GM12878 (cell line): Measurements from ENCODE around the gene RAPGEF4. TPM values are rescaled to one million over a fixed set of nuclear protein-coding genes. Genes with fewer than 3 reads are reported as not detected.
A peak's percentile ranks its signal among the peaks of the same experiment; 100 is the strongest.

Experiments
- ATAC-seq: fragments of 200-7000 bp; cut with Tn5 transposase; 3 replicates; pipeline ENCODE4 v1.9.1; 2020; ENCODE audit warnings: mild to moderate bottlenecking, moderate library complexity
- BruUV-seq: library from RNA; stranded (reverse); fragments of 400-500 nt; replicated peaks from 2 replicates; lab custom pipeline; 2021; lab: Mats Ljungman, UMichigan
- CTCF ChIA-PET: fragments of 300-600 bp; sonication (Branson Sonifier 250); formaldehyde crosslinking; extraction: SDS; loops from one replicate; lab custom pipeline; 2021; ENCODE audit warnings: inconsistent platforms; lab: Yijun Ruan, JAX
- POLR2A ChIA-PET: fragments of 350-600 bp; formaldehyde crosslinking; extraction: SDS; loops from one replicate; lab custom pipeline; 2021; ENCODE audit warnings: inconsistent platforms; lab: Charles Lee
- RAD21 ChIA-PET: fragments of 300-600 bp; sonication (Branson Sonifier 250); formaldehyde crosslinking; loops from one replicate; lab custom pipeline; 2023; ENCODE audit warnings: antibody characterized with exemption; ENCODE audit not compliant: unreplicated experiment; lab: Charles Lee
- SMC1A ChIA-PET: fragments of 300-600 bp; sonication (Branson Sonifier 250); formaldehyde crosslinking; loops from one replicate; lab custom pipeline; 2023; ENCODE audit not compliant: unreplicated experiment, uncharacterized antibody; lab: Charles Lee
- DNase-seq: peaks from one replicate; pipeline ENCODE4 v3.0.0-alpha.2; 2011; ENCODE audit warnings: low read depth, low spot score
- FAIRE-seq: peaks from 3 replicates; lab custom pipeline; 2011; peaks lifted over from hg19 to GRCh38; lab: Jason Lieb, UNC
- H2AFZ ChIP-seq: 2 replicates; pipeline ENCODE4 v1.6.0; 2011; ENCODE audit warnings: low read depth, low read length, control low read depth; ENCODE audit not compliant: control insufficient read depth
- H3K27ac ChIP-seq: 2 replicates; pipeline ENCODE4 v1.5.1; 2011; ENCODE audit warnings: control low read depth; ENCODE audit not compliant: control insufficient read depth, insufficient read depth
- H3K27me3 ChIP-seq, 2 experiments: replicated peaks in 1 of 2; 2 replicates each; pipeline versions ENCODE4 v1.6.0 to v1.6.1; 2011; ENCODE audit warnings: low read length in 1 of 2; ENCODE audit not compliant: control insufficient read depth in 2 of 2, insufficient read depth in 2 of 2
- H3K36me3 ChIP-seq, 2 experiments: 2 replicates each; pipeline ENCODE4 v1.5.1; 2011; ENCODE audit warnings: low read length in 1 of 2; ENCODE audit not compliant: control insufficient read depth in 2 of 2, insufficient read depth in 2 of 2
- H3K4me1 ChIP-seq: 2 replicates; pipeline ENCODE4 v1.6.1; 2011; ENCODE audit warnings: mild to moderate bottlenecking, low read length, moderate library complexity, mixed read lengths; ENCODE audit not compliant: control insufficient read depth, insufficient read depth
- H3K4me2 ChIP-seq: 2 replicates; pipeline ENCODE4 v1.6.0; 2011; ENCODE audit warnings: control low read depth; ENCODE audit not compliant: control insufficient read depth, insufficient read depth
- H3K4me3 ChIP-seq: fragments of 200-600 bp; sonication (generic); 2 replicates; pipeline ENCODE4 v1.5.1; 2016
- H3K79me2 ChIP-seq: 2 replicates; pipeline ENCODE4 v1.6.0; 2011; ENCODE audit warnings: low read length; ENCODE audit not compliant: control insufficient read depth, insufficient read depth
- H3K9ac ChIP-seq: 2 replicates; pipeline ENCODE4 v1.8.0; 2011; ENCODE audit warnings: low read length, control low read depth, mixed read lengths; ENCODE audit not compliant: control insufficient read depth, insufficient read depth
- H3K9me3 ChIP-seq: replicated peaks from 3 replicates; pipeline ENCODE4 v1.5.1; 2011; ENCODE audit warnings: mild to moderate bottlenecking, low read length; ENCODE audit not compliant: control insufficient read depth, insufficient read depth
- H4K20me1 ChIP-seq: 2 replicates; pipeline ENCODE4 v1.6.0; 2011; ENCODE audit not compliant: control insufficient read depth, insufficient read depth
- ASH2L ChIP-seq: fragments of 300-600, 200-600 bp; sonication (generic); IDR thresholded peaks from 2 replicates; pipeline ENCODE4 v1.6.1; 2017; ENCODE audit warnings: low read depth, mild to moderate bottlenecking, borderline replicate concordance
- ATF7 ChIP-seq: fragments of 450-650 bp; IDR thresholded peaks from 2 replicates; pipeline ENCODE4 v1.6.1; 2016; ENCODE audit warnings: low read depth, mild to moderate bottlenecking
- HDGF ChIP-seq: fragments of 450-650 bp; IDR thresholded peaks from 2 replicates; pipeline ENCODE4 v1.6.1; 2016; ENCODE audit warnings: antibody characterized with exemption
- POLR2A ChIP-seq: IDR thresholded peaks from 2 replicates; pipeline ENCODE4 v1.6.1; 2011; ENCODE audit warnings: low read depth, mild to moderate bottlenecking, low read length
- RAD21 ChIP-seq: IDR thresholded peaks from 2 replicates; pipeline ENCODE4 v1.6.1; 2011; ENCODE audit warnings: mild to moderate bottlenecking, low read depth, low read length, moderate library complexity; ENCODE audit not compliant: insufficient read depth
- RELA ChIP-seq: fragments of 450-650 bp; IDR thresholded peaks from 2 replicates; pipeline ENCODE4 v1.8.0; 2014; ENCODE audit warnings: borderline replicate concordance; ENCODE audit not compliant: partially characterized antibody
- WGBS: methylation state at CpG from one replicate; pipeline ENCODE4 v1.1.6; 2016; ENCODE audit warnings: low lambda C conversion rate; ENCODE audit not compliant: insufficient replicate concordance, insufficient coverage; ENCODE audit errors: missing lambda C conversion rate; 5-methylcytosine and 5-hydroxymethylcytosine counted together
- in situ Hi-C: fragments of 300-500 bp; cut with MboI; formaldehyde crosslinking; loops from 9 replicates; pipeline ENCODE4 v1.14.3; 2018; ENCODE audit warnings: mixed read lengths
- intact Hi-C: fragments of 100-400 bp; cut with micrococcal nuclease; formaldehyde crosslinking; loops from one replicate; pipeline ENCODE4 v1.14.2; 2022; ENCODE audit not compliant: unreplicated experiment
- polyA plus RNA-seq, 11 experiments: library from polyadenylated mRNA; depleted of rRNA in 4 of 11; unstranded in 6 of 11; stranded (reverse) in 5 of 11; fragments of >200 nt; fragmentation: Nextera tagmentation in 4 of 11; fragmentation: Illumina TruSeq in 1 of 11; extraction: Ambion mirVana in 4 of 11; extraction: Trizol in 1 of 11; gene quantifications; 1 replicate in 1 of 11; 2 replicates in 10 of 11; pipeline versions ENCODE4 v1.2.1 to v1.2.3, GENCODE V29; 2011 to 2016; ENCODE audit warnings: inconsistent platforms in 2 of 11, missing spikeins in 2 of 11, low read depth in 1 of 11
- total RNA-seq, 4 experiments: library from RNA; depleted of rRNA in 3 of 4; stranded (reverse); fragments of >200 nt in 3 of 4; fragmentation: Illumina TruSeq in 1 of 4; extraction: Trizol in 1 of 4; gene quantifications; 2 replicates each; pipeline versions ENCODE4 v1.2.1 to v1.2.3, GENCODE V29; 2013 to 2021
- TF ChIP-seq, protein P1 (sequence below), 3 experiments: IDR thresholded peaks in 2 of 3; conservative IDR thresholded peaks in 1 of 3; 2 replicates each; pipeline ENCODE4 v1.5.1; 2011; ENCODE audit warnings: low read depth in 3 of 3, low read length in 3 of 3, mild to moderate bottlenecking in 3 of 3, control low read depth in 2 of 3, moderate library complexity in 2 of 3, inconsistent platforms in 1 of 3, mixed read lengths in 1 of 3; ENCODE audit not compliant: control insufficient read depth in 2 of 3, insufficient read depth in 1 of 3; ENCODE audit errors: extremely low read depth in 1 of 3

RAPGEF4 gene
- total and polyA plus RNA-seq, 10 of the 15 experiments (the other 5 are each of a cell fraction or from before 2014, with no cell fraction given) = 0.18 TPM; not detected in 8

GRCh38 chr2:172972005-172972619 is 236.5 kb downstream of the RAPGEF4 start:
- intact Hi-C loops = no loop called here
- Histone ChIP-seq H3K4me2 (no peak overlapping the region), H3K79me2 (no peaks in the 10 kb centered on the region), H3K9ac (no peak overlapping the region), H3K9me3 (no peaks in the 10 kb centered on the region), H3K27me3 (peaks cover 0 to 3% of the 10 kb centered on the region in 2 experiments; a peak in 2 of 4 replicates), H3K36me3 (no peaks in the 10 kb centered on the region), H4K20me1 (no peaks in the 10 kb centered on the region), H2AFZ (no peak overlapping the region), H3K4me1 (no peaks in the 10 kb centered on the region), H3K27ac (no peak overlapping the region), H3K4me3 (no peak overlapping the region)
- no peak for DNase-seq
- WGBS = 21% methylated on average over 12 of the region's 12 CpGs
- SMC1A ChIA-PET = interaction anchor here (0.6 kb wide), 1 partner anchor 101 kb away, joined by 3 read pairs; no protein-coding TSS in a partner anchor
- RAD21 ChIA-PET = no interaction called here
- TF ChIP-seq, protein P1, sequence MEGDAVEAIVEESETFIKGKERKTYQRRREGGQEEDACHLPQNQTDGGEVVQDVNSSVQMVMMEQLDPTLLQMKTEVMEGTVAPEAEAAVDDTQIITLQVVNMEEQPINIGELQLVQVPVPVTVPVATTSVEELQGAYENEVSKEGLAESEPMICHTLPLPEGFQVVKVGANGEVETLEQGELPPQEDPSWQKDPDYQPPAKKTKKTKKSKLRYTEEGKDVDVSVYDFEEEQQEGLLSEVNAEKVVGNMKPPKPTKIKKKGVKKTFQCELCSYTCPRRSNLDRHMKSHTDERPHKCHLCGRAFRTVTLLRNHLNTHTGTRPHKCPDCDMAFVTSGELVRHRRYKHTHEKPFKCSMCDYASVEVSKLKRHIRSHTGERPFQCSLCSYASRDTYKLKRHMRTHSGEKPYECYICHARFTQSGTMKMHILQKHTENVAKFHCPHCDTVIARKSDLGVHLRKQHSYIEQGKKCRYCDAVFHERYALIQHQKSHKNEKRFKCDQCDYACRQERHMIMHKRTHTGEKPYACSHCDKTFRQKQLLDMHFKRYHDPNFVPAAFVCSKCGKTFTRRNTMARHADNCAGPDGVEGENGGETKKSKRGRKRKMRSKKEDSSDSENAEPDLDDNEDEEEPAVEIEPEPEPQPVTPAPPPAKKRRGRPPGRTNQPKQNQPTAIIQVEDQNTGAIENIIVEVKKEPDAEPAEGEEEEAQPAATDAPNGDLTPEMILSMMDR (IDR thresholded peaks at IDR 0.05 in 2 of 3, conservative IDR thresholded peaks at IDR 0.05 in 1 of 3; ENCODE audit: control insufficient read depth in 2 of 3, extremely low read depth in 1 of 3, insufficient read depth in 1 of 3, low read depth in 3 of 3, low read length in 3 of 3) = peak; percentile 61 to 93 (median 81)
- TF ChIP-seq ATF7 = no peak
- TF ChIP-seq POLR2A = no peak
- peak; percentile 48 for TF ChIP-seq RAD21
- no peak for TF ChIP-seq ASH2L
- TF ChIP-seq HDGF = no peak
- TF ChIP-seq RELA = no peak
- peak; percentile 92 for FAIRE-seq
- peak; percentile 92 for ATAC-seq
- CTCF ChIA-PET = interaction anchor here (0.7 to 1.3 kb wide), 3 partner anchors 10 to 107 kb away, joined by 3 to 4 read pairs (median 4); no protein-coding TSS in a partner anchor
- no TSS peak for BruUV-seq
- in situ Hi-C loops = no loop called here
- POLR2A ChIA-PET = no interaction called here
